NB4 (cell line): ENCODE data around the gene STRAP.

Source experiments
- MYC ChIP-seq: IDR thresholded peaks from 2 replicates; pipeline ENCODE4 v1.6.1; 2011; ENCODE audit warnings: low read depth, low read length
- POLR2A ChIP-seq: IDR thresholded peaks from 2 replicates; pipeline ENCODE4 v1.6.1; 2011; ENCODE audit warnings: mild to moderate bottlenecking; ENCODE audit not compliant: insufficient read length; ENCODE audit errors: extremely low read depth
- TF ChIP-seq, protein P1 (sequence below): IDR thresholded peaks from one replicate; pipeline ENCODE4 v1.5.1; 2012; ENCODE audit warnings: low read depth, low read length
- TF ChIP-seq, protein P2 (sequence below): IDR thresholded peaks from 2 replicates; pipeline ENCODE4 v1.6.1; 2011; ENCODE audit warnings: low read depth, low read length

DNA sequence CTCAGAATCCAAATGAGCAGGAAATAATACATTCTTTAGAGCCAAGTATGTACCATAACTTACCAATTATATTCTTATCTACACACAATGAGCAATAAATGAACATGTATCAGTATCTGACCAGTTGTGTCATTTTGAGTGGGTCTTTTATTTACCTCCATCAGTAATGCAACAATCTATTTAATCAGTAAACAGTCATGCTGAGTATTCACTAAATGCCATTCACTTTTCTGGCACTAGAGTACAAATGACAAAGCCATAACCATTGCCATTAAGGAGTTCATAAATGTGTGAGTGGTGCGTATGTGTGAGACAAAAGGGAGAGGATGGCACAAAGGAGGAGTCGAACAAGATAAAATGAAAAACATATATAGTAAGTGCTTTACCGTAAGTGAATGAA lies 1.5 kb upstream of the STRAP start:
- TF ChIP-seq, protein P1, sequence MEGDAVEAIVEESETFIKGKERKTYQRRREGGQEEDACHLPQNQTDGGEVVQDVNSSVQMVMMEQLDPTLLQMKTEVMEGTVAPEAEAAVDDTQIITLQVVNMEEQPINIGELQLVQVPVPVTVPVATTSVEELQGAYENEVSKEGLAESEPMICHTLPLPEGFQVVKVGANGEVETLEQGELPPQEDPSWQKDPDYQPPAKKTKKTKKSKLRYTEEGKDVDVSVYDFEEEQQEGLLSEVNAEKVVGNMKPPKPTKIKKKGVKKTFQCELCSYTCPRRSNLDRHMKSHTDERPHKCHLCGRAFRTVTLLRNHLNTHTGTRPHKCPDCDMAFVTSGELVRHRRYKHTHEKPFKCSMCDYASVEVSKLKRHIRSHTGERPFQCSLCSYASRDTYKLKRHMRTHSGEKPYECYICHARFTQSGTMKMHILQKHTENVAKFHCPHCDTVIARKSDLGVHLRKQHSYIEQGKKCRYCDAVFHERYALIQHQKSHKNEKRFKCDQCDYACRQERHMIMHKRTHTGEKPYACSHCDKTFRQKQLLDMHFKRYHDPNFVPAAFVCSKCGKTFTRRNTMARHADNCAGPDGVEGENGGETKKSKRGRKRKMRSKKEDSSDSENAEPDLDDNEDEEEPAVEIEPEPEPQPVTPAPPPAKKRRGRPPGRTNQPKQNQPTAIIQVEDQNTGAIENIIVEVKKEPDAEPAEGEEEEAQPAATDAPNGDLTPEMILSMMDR, result no peak
- TF ChIP-seq, protein P2, sequence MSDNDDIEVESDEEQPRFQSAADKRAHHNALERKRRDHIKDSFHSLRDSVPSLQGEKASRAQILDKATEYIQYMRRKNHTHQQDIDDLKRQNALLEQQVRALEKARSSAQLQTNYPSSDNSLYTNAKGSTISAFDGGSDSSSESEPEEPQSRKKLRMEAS, result no peak
- TF ChIP-seq POLR2A, result no peak
- TF ChIP-seq MYC, result no peak
